ENCODE data around the gene ZNF334.

ZNF334 gene

DNA sequence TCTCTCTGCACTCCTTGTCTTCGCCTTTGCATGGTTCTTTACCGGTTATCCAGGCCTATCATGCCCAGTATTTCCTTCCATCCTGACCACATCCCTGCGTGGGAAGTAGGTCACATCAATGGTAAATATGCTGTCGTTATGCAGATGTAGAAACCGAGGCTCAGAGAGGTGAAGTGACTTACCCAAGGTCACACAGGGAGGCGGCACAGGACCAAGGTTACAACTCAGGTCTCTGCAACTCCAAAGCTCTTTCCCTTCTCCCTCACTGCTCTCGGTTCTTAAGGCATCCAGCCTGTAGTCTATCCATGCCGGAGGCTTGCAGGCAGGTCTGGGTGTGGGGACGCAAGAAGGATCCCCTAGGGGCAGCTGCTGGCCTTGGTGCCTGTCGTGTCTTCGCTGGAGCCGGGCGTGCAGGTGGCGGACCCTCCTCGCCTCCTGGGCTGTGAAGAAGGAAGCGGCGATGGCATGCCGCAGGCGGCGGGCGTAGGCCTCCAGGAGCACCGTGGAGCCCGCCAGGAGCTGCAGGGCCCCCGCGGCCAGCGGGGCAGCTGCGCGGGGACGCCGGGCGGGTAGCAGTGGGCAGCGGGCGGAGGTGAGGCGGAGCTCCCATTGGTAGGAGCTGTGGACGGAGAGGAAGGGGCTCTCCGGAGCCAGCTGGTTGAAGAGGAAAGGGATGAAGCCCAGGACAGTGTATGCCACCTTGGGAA, 28.0 kb upstream of the ZNF334 start:
- Histone ChIP-seq H3K9me3 (ENCODE audit: low read length) (no peaks in the 10 kb centered on the region), H3K27me3 (ENCODE audit: insufficient read depth, low read length) (no peaks in the 10 kb centered on the region), H3K4me3 (ENCODE audit: low read length) (no peak overlapping the region), H3K4me1 (ENCODE audit: insufficient read depth, low read length) (no peaks in the 10 kb centered on the region), H3K36me3 (ENCODE audit: insufficient read depth, low read length) (no peaks in the 10 kb centered on the region), H2AFZ (ENCODE audit: low read depth, low read length) (no peak overlapping the region)

DNA sequence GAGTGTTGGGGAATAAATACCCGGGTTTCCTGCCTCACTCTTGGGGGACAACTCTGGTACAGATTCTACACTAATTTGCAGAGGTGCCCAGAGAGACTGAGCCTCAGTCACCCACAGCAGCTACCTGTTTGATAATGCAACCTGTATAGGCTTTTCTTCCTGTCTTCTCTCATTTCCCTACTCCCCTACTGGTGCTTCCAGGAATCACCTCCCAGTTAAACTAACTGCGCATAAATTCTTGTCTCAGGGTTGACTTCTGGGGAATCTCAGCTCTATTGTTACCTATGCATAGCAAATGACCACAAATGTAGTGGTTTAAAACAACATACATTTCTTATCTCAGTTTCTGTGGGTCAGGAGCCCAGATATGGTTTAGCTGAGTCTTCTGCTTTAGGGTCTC, 25.8 kb upstream of the ZNF334 start:
- Histone ChIP-seq H3K9me3 (ENCODE audit: low read length) (peaks cover 1% of the 10 kb centered on the region), H3K4me3 (ENCODE audit: low read length) (no peak overlapping the region), H3K36me3 (ENCODE audit: insufficient read depth, low read length) (no peaks in the 10 kb centered on the region), H2AFZ (ENCODE audit: low read depth, low read length) (no peak overlapping the region), H3K27me3 (ENCODE audit: insufficient read depth, low read length) (no peaks in the 10 kb centered on the region), H3K4me1 (ENCODE audit: insufficient read depth, low read length) (peaks cover under 1% of the 10 kb centered on the region)

DNA sequence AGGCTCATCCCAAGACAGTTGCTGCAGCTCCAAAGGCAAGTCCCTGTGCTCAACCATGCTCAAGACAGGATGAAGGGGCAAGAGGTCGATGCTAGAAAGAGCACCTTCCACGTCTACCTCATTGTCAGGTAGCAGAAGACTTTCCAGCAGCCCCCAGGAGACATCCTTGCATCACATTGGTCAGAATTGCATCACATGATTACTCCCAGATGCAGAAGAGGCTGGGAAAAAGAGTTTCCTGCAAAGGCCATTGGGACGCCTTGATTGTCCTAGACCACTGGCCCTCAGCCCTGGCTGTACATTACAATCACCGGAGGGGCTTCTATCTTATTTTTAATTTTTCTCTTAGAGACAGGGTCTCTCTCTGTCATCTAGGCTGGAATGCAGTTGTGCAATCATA, 17.3 kb upstream of the ZNF334 start:
- Histone ChIP-seq H3K4me1 (ENCODE audit: insufficient read depth, low read length) (peaks cover 10% of the 10 kb centered on the region), H3K9me3 (ENCODE audit: low read length) (peaks cover 1% of the 10 kb centered on the region), H3K36me3 (ENCODE audit: insufficient read depth, low read length) (no peaks in the 10 kb centered on the region), H3K4me3 (ENCODE audit: low read length) (no peak overlapping the region), H3K27me3 (ENCODE audit: insufficient read depth, low read length) (no peaks in the 10 kb centered on the region), H2AFZ (ENCODE audit: low read depth, low read length) (no peak overlapping the region)

DNA sequence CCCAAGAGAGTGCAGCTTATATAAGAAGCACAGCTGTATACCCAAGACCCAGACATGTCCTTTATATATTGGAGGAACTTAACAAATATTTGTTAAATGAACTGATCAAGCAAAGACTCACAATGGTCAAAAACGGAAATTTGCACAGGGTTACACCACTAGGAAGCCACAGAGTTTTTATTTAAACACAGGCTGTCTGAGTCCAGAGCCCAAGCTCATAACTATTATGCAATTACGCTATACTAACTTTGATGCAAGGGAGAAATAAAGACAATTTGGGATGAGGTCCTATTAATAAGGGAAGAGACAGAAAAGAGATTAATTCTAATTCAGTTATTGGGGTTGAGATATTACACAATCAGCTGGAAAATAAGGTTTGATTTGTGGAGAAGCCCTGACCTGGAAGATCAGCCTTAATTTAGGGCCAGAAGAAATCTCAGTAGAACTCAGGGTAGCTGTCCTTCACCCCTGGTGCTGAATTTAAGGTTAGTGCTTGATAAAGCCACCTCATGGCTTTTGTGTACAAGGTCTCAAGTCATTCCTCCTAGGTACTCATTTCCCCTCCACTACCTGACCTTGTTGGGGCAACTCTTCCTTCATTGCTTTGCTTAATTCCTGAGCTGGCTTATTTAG, 10.5 kb upstream of the ZNF334 start:
- Histone ChIP-seq H3K4me3 (ENCODE audit: low read length) (no peak overlapping the region), H2AFZ (ENCODE audit: low read depth, low read length) (no peak overlapping the region), H3K27me3 (ENCODE audit: insufficient read depth, low read length) (no peaks in the 10 kb centered on the region), H3K4me1 (ENCODE audit: insufficient read depth, low read length) (no peaks in the 10 kb centered on the region), H3K36me3 (ENCODE audit: insufficient read depth, low read length) (no peaks in the 10 kb centered on the region), H3K9me3 (ENCODE audit: low read length) (no peaks in the 10 kb centered on the region)

DNA sequence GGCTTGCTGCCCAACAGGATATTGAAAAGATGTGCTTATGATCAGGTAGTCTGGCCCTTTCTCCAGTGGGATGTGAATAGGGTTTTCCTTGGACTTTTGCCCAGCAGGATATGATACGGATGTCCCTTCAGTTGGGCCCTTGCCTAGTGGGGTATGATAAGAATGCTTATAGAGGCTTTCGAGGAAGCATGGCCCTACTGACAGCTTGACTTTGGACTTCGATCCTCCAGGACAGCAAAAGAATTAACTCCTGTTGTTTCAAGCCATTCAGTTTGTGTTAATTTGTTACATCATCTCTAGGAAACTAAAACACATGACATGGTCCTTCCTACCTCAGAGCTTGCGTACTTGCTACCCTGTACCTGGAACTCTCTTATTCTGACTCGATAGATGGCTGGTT, 9.7 kb upstream of the ZNF334 start:
- Histone ChIP-seq H2AFZ (ENCODE audit: low read depth, low read length) (no peak overlapping the region), H3K27me3 (ENCODE audit: insufficient read depth, low read length) (no peaks in the 10 kb centered on the region), H3K36me3 (ENCODE audit: insufficient read depth, low read length) (no peaks in the 10 kb centered on the region), H3K9me3 (ENCODE audit: low read length) (no peaks in the 10 kb centered on the region), H3K4me1 (ENCODE audit: insufficient read depth, low read length) (no peaks in the 10 kb centered on the region), H3K4me3 (ENCODE audit: low read length) (no peak overlapping the region)

DNA sequence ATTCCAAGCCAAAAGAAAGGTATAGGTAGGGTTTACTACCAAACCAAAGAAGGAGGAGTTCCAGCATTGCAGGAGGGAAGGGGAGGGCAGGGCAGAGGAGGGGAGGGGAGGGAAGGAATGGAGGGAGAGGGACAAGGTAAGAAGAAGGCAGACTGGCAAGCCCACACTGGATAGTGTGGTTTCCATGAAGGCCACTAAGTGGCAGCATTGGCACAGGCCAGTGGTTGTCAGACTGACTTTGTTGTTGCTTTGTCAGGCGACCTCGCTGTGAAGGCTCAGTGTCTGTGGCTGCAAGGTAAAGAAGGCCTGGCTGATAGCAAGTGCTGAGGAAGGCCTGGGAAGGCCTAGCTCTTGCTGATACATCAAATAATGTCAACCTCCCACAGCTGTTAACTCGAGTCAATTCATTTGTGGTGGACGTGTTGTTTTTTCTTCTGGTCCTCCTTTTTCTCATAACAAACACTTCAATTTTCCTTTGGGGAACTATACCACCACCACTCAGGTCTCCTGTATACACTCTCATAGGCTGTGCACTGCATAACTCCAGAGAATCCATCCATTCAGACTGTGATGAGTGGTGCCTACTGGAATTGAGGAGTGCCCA, 7.7 kb upstream of the ZNF334 start:
- Histone ChIP-seq H3K4me3 (ENCODE audit: low read length) (no peak overlapping the region), H2AFZ (ENCODE audit: low read depth, low read length) (no peak overlapping the region), H3K9me3 (ENCODE audit: low read length) (no peaks in the 10 kb centered on the region), H3K36me3 (ENCODE audit: insufficient read depth, low read length) (no peaks in the 10 kb centered on the region), H3K27me3 (ENCODE audit: insufficient read depth, low read length) (no peaks in the 10 kb centered on the region), H3K4me1 (ENCODE audit: insufficient read depth, low read length) (no peaks in the 10 kb centered on the region)

DNA sequence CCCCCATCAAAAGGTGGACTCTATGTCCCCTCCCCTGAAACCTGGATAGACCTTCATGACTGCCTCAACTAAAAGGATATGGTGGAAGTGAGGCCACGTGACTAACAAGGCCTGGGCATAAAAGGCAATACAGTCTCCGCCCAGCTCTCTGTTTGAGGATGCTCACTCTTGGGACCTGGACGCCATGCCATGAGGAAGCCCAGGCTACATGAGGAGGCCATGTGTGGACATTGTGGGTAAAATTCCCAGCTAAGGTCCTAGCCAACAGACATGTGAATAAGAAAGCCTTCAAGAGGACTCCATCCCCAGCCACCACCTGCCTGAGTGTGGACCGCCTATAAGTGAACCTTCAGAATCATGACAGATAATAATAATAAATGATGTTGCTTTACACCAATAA, 7.2 kb upstream of the ZNF334 start:
- H3K9me3 ChIP-seq (ENCODE audit: low read length): no peaks in the 10 kb centered on the region
- H2AFZ ChIP-seq (ENCODE audit: low read depth, low read length): no peak overlapping the region
- H3K4me1 ChIP-seq (ENCODE audit: insufficient read depth, low read length): no peaks in the 10 kb centered on the region
- H3K36me3 ChIP-seq (ENCODE audit: insufficient read depth, low read length): no peaks in the 10 kb centered on the region
- no peaks in the 10 kb centered on the region for H3K27me3 ChIP-seq (ENCODE audit: insufficient read depth, low read length)
- no peak overlapping the region for H3K4me3 ChIP-seq (ENCODE audit: low read length)

DNA sequence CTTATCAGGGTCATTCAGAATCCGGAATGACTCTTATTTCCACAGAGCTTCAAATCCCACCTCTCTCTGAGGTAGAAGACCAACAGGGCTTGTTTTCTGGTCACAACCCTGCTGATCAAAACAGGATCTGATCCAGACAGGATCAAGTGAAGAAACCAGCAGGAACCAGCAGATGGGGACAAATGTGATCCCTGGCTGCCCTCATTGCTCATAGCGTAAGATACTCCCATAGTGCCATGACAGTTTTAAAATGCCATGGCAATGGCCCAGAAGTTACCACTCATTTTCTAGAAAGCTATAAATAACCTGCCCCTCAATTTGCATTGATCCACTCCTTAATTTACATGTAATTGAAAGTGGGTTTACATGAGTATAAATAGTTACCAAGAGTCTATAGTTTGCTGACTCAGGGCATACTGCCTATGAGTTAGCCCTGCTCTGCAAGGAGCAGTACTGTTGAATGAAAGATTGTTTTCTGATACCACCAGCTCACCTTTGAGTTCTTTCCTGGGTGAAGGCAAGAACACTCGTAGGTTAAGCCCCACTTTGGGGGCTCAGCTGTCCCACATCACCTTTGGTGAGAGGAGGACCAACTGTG, 6.2 kb upstream of the ZNF334 start:
- Histone ChIP-seq H3K27me3 (ENCODE audit: insufficient read depth, low read length) (no peaks in the 10 kb centered on the region), H3K4me3 (ENCODE audit: low read length) (no peak overlapping the region), H3K4me1 (ENCODE audit: insufficient read depth, low read length) (no peaks in the 10 kb centered on the region), H3K9me3 (ENCODE audit: low read length) (no peaks in the 10 kb centered on the region), H2AFZ (ENCODE audit: low read depth, low read length) (no peak overlapping the region), H3K36me3 (ENCODE audit: insufficient read depth, low read length) (no peaks in the 10 kb centered on the region)

DNA sequence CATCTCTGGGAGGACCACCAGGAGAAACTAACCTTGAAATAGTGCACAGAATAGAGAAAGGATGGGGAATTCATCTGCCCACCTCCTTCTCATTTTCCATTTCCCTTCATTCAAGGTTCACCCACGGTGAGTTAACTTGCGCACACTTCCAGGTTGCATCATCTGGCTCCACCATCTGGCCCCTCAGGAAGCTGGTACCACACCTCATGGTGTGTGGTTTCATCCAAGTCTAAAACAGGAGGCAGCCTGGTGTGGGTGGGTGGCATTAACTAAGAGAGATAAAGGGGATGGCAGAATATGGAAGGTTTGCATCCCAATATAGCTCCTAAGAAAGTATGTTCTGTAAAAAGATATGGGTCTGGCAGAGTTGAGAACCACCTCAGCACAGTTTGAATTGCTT, 3.8 kb downstream of the ZNF334 start:
- Histone ChIP-seq H3K27me3 (ENCODE audit: insufficient read depth, low read length) (no peaks in the 10 kb centered on the region), H3K4me3 (ENCODE audit: low read length) (no peak overlapping the region), H3K36me3 (ENCODE audit: insufficient read depth, low read length) (peaks cover 16% of the 10 kb centered on the region), H3K4me1 (ENCODE audit: insufficient read depth, low read length) (no peaks in the 10 kb centered on the region), H2AFZ (ENCODE audit: low read depth, low read length) (no peak overlapping the region), H3K9me3 (ENCODE audit: low read length) (peaks cover 5% of the 10 kb centered on the region)

DNA sequence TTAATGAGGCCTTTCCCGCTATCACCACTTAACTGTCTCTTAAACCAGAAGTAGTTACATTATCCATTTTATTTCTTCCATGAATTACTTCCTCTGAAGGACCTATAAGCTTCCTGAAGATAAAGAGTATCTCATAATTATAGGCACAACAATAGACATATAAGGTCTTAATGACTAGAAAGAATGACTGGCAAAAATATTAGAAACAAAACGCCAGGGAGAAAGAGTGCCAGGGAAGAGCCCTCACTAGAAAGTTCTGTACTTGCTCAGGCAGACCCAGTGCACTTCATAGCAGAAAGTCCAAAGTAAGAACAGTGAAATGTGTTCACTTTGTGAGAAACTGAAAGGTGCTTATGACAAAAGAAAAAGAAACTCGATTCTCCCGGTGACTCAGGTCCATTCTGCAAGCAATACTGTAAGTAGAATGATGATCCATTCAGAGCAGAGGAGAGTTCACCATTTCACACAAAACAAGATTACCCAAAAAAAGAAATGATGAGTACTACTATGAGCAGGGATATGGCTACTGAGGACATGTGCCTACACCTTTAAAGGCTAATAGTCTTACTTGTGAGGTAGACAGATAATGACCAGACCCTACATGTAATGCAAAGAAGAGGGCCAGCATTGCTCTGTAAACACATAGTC, 5.5 kb downstream of the ZNF334 start:
- Histone ChIP-seq H3K27me3 (ENCODE audit: insufficient read depth, low read length) (no peaks in the 10 kb centered on the region), H3K36me3 (ENCODE audit: insufficient read depth, low read length) (peaks cover 32% of the 10 kb centered on the region), H3K9me3 (ENCODE audit: low read length) (peaks cover 21% of the 10 kb centered on the region), H3K4me3 (ENCODE audit: low read length) (no peak overlapping the region), H2AFZ (ENCODE audit: low read depth, low read length) (no peak overlapping the region), H3K4me1 (ENCODE audit: insufficient read depth, low read length) (no peaks in the 10 kb centered on the region)

DNA sequence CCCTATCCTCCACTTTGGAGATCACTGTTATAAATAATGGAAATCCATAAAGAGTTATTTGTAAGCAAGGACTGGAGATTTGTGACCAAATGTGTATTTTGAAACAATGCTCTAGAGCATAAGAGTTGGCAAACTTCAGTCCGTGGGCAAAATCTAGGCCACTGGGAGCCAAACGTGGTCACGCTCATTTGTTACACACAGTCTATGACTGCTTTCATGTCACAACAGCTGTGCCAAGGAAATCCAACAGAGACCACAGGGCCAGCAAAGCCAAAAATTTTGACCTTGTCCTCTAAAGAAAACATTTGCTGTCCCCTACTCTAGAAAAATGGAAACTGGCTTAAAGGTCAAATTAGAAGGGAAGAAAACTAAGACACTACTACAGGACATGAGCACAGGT, 7.9 kb downstream of the ZNF334 start:
- peaks cover 44% of the 10 kb centered on the region for H3K36me3 ChIP-seq (ENCODE audit: insufficient read depth, low read length)
- peaks cover 42% of the 10 kb centered on the region for H3K9me3 ChIP-seq (ENCODE audit: low read length)
- H2AFZ ChIP-seq (ENCODE audit: low read depth, low read length): no peak overlapping the region
- H3K4me1 ChIP-seq (ENCODE audit: insufficient read depth, low read length): no peaks in the 10 kb centered on the region
- no peak overlapping the region for H3K4me3 ChIP-seq (ENCODE audit: low read length)
- no peaks in the 10 kb centered on the region for H3K27me3 ChIP-seq (ENCODE audit: insufficient read depth, low read length)

DNA sequence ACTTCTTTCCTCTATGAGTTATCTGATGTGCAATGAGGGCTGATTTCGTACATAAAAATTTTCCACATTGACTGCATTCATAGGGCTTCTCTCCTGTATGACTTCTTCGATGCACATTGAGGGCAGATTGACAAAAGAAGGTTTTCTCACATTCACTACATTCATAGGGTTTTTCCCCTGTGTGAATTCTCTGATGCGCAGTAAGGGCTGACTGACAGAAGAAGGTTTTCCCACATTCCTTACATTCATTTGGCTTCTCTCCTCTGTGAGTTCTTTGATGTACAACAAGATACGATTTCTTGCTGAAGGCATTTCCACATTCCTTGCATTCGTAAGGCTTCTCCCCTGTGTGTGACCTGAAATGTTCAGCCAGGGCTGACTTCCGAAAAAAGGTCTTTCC, 11.4 kb downstream of the ZNF334 start:
- Histone ChIP-seq H3K4me1 (ENCODE audit: insufficient read depth, low read length) (no peaks in the 10 kb centered on the region), H3K4me3 (ENCODE audit: low read length) (no peak overlapping the region), H3K36me3 (ENCODE audit: insufficient read depth, low read length) (peaks cover 53% of the 10 kb centered on the region), H3K9me3 (ENCODE audit: low read length) (peaks cover 54% of the 10 kb centered on the region), H2AFZ (ENCODE audit: low read depth, low read length) (no peak overlapping the region), H3K27me3 (ENCODE audit: insufficient read depth, low read length) (no peaks in the 10 kb centered on the region)

DNA sequence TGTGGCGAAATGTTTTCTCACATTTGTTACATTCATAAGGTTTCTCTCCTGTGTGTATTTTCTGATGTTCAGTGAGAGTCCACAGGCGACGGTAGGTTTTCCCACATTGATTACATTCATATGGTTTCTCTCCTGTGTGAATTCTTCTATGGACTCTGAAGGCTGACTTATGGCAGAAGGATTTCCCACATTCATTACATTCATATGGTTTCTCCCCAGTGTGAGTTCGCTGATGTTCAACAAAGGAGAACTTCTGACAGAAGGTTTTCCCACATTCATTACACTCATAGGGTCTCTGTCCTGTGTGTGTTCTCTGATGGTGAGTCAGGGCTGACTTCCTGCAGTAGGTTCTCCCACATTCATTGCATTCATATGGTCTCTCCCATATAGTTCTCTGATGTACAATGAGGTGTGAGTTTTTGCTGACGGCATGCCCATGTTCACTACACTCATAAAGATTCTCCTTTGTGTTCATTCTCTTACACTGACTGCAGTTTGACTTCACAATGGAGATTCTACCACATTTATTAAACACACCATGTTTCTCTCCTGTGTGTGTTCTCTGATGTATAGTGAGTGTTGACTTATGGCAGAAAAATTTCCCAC, 11.9 kb downstream of the ZNF334 start:
- Histone ChIP-seq H3K36me3 (ENCODE audit: insufficient read depth, low read length) (peaks cover 53% of the 10 kb centered on the region), H3K4me1 (ENCODE audit: insufficient read depth, low read length) (no peaks in the 10 kb centered on the region), H3K4me3 (ENCODE audit: low read length) (no peak overlapping the region), H3K9me3 (ENCODE audit: low read length) (peaks cover 54% of the 10 kb centered on the region), H3K27me3 (ENCODE audit: insufficient read depth, low read length) (no peaks in the 10 kb centered on the region), H2AFZ (ENCODE audit: low read depth, low read length) (no peak overlapping the region)
